ENCODE results near the gene AHCYL2. TPM values are rescaled to one million over a fixed set of nuclear protein-coding genes. Genes with fewer than 3 reads are reported as not detected.

AHCYL2 gene
- total RNA-seq, 2 experiments from 2014 or later, result 7.3 to 7.6 TPM

- DNase-seq, result no peak
- Mint-ChIP-seq H3K4me1 (ENCODE audit: low read depth) (peaks cover 3% of the 10 kb centered on the region), H3K9me3 (ENCODE audit: insufficient read depth) (no peaks in the 10 kb centered on the region), H3K36me3 (ENCODE audit: low read depth) (no peaks in the 10 kb centered on the region), H3K27me3 (ENCODE audit: low read depth) (no peaks in the 10 kb centered on the region), H3K4me3 (no peak overlapping the region), H3K27ac (no peak overlapping the region)
- ATAC-seq, result no peak
- POLR2A ChIA-PET, result no interaction called here
- CTCF ChIA-PET, result interaction anchor here (1.3 to 7.8 kb wide), 5 partner anchors 10 to 56 kb away, joined by 3 to 156 read pairs (median 31); partner anchors contain the start of gene AHCYL2
Observed at GRCh38 chr7:129273936-129274335, 49.1 kb downstream of the AHCYL2 start.

GRCh38 chr7:129277629-129278028, 52.8 kb downstream of the AHCYL2 start:
- Mint-ChIP-seq H3K36me3 (ENCODE audit: low read depth) (no peaks in the 10 kb centered on the region), H3K9me3 (ENCODE audit: insufficient read depth) (no peaks in the 10 kb centered on the region), H3K4me1 (ENCODE audit: low read depth) (peaks cover 6% of the 10 kb centered on the region), H3K27me3 (ENCODE audit: low read depth) (no peaks in the 10 kb centered on the region), H3K27ac (no peak overlapping the region), H3K4me3 (no peak overlapping the region)
- ChIA-PET POLR2A (no interaction called here), CTCF (interaction anchor here (1.5 kb wide), 1 partner anchor 13 kb away, joined by 3 read pairs; no protein-coding TSS in a partner anchor)
- ATAC-seq (no peak), DNase-seq (no peak)

GRCh38 chr7:129278688-129279087, 53.9 kb downstream of the AHCYL2 start:
- DNase-seq (no peak), ATAC-seq (no peak)
- H3K4me3 Mint-ChIP-seq, result no peak overlapping the region
- POLR2A ChIA-PET, result no interaction called here
- H3K27ac Mint-ChIP-seq, result no peak overlapping the region
- no peaks in the 10 kb centered on the region for H3K9me3 Mint-ChIP-seq (ENCODE audit: insufficient read depth)
- no peaks in the 10 kb centered on the region for H3K36me3 Mint-ChIP-seq (ENCODE audit: low read depth)
- peaks cover 6% of the 10 kb centered on the region for H3K4me1 Mint-ChIP-seq (ENCODE audit: low read depth)
- H3K27me3 Mint-ChIP-seq (ENCODE audit: low read depth), result no peaks in the 10 kb centered on the region
- CTCF ChIA-PET, result interaction anchor here (0.8 to 3.0 kb wide), 2 partner anchors 54 to 60 kb away, joined by 3 to 12 read pairs; partner anchors contain the start of gene AHCYL2

GRCh38 chr7:129279757-129280156, 54.9 kb downstream of the AHCYL2 start:
- no peak overlapping the region for H3K27ac Mint-ChIP-seq
- no peak for DNase-seq
- H3K9me3 Mint-ChIP-seq (ENCODE audit: insufficient read depth), result no peaks in the 10 kb centered on the region
- no peak for ATAC-seq
- no peak overlapping the region for H3K4me3 Mint-ChIP-seq
- CTCF ChIA-PET, result interaction anchor here (0.8 to 3.0 kb wide), 2 partner anchors 8 to 61 kb away, joined by 4 to 12 read pairs; no protein-coding TSS in a partner anchor
- POLR2A ChIA-PET, result no interaction called here
- no peaks in the 10 kb centered on the region for H3K27me3 Mint-ChIP-seq (ENCODE audit: low read depth)
- peaks cover 6% of the 10 kb centered on the region for H3K4me1 Mint-ChIP-seq (ENCODE audit: low read depth)
- H3K36me3 Mint-ChIP-seq (ENCODE audit: low read depth), result no peaks in the 10 kb centered on the region

GRCh38 chr7:129281163-129281562, 56.3 kb downstream of the AHCYL2 start:
- DNase-seq, result no peak
- Mint-ChIP-seq H3K4me1 (ENCODE audit: low read depth) (peaks cover 6% of the 10 kb centered on the region), H3K27me3 (ENCODE audit: low read depth) (no peaks in the 10 kb centered on the region), H3K27ac (no peak overlapping the region), H3K36me3 (ENCODE audit: low read depth) (no peaks in the 10 kb centered on the region), H3K4me3 (no peak overlapping the region), H3K9me3 (ENCODE audit: insufficient read depth) (no peaks in the 10 kb centered on the region)
- ChIA-PET POLR2A (no interaction called here), CTCF (interaction anchor here (3.0 kb wide), 1 partner anchor 62 kb away, joined by 12 read pairs; no protein-coding TSS in a partner anchor)
- ATAC-seq, result no peak

GRCh38 chr7:129282865-129283264, 58.0 kb downstream of the AHCYL2 start:
- CTCF ChIA-PET, result interaction anchor here (1.0 to 1.9 kb wide), 3 partner anchors 12 to 64 kb away, joined by 4 to 5 read pairs (median 4); no protein-coding TSS in a partner anchor
- H3K4me1 Mint-ChIP-seq (ENCODE audit: low read depth), result peaks cover 6% of the 10 kb centered on the region

GRCh38 chr7:129283936-129284335, 59.1 kb downstream of the AHCYL2 start:
- CTCF ChIA-PET, result interaction anchor here (1.2 to 3.5 kb wide), 5 partner anchors 12 to 66 kb away, joined by 3 to 23 read pairs (median 6); no protein-coding TSS in a partner anchor
- Mint-ChIP-seq H3K4me3 (no peak overlapping the region), H3K27me3 (ENCODE audit: low read depth) (no peaks in the 10 kb centered on the region), H3K9me3 (ENCODE audit: insufficient read depth) (no peaks in the 10 kb centered on the region), H3K36me3 (ENCODE audit: low read depth) (no peaks in the 10 kb centered on the region), H3K27ac (no peak overlapping the region), H3K4me1 (ENCODE audit: low read depth) (peaks cover 6% of the 10 kb centered on the region)
- POLR2A ChIA-PET, result no interaction called here
- DNase-seq, result no peak
- no peak for ATAC-seq

More at GRCh38 chr7:129282865-129283264, 58.0 kb downstream of the AHCYL2 start:
- H3K27me3 Mint-ChIP-seq (ENCODE audit: low read depth), result no peaks in the 10 kb centered on the region
- no peak overlapping the region for H3K27ac Mint-ChIP-seq
- no peak overlapping the region for H3K4me3 Mint-ChIP-seq
- no peak for DNase-seq
- POLR2A ChIA-PET, result interaction anchor here (0.7 kb wide), 1 partner anchor 923 kb away, joined by 3 read pairs; no protein-coding TSS in a partner anchor
- ATAC-seq, result no peak
- no peaks in the 10 kb centered on the region for H3K9me3 Mint-ChIP-seq (ENCODE audit: insufficient read depth)
- H3K36me3 Mint-ChIP-seq (ENCODE audit: low read depth), result no peaks in the 10 kb centered on the region

GRCh38 chr7:129285111-129285510, 60.3 kb downstream of the AHCYL2 start:
- Mint-ChIP-seq H3K27me3 (ENCODE audit: low read depth) (no peaks in the 10 kb centered on the region), H3K4me1 (ENCODE audit: low read depth) (no peaks in the 10 kb centered on the region), H3K27ac (no peak overlapping the region), H3K4me3 (no peak overlapping the region), H3K36me3 (ENCODE audit: low read depth) (no peaks in the 10 kb centered on the region), H3K9me3 (ENCODE audit: insufficient read depth) (no peaks in the 10 kb centered on the region)
- ChIA-PET CTCF (interaction anchor here (1.2 to 3.5 kb wide), 4 partner anchors 13 to 67 kb away, joined by 3 to 23 read pairs (median 12); no protein-coding TSS in a partner anchor), POLR2A (no interaction called here)
- no peak for DNase-seq
- no peak for ATAC-seq

GRCh38 chr7:129292861-129293260, 68.0 kb downstream of the AHCYL2 start:
- Mint-ChIP-seq H3K4me1 (ENCODE audit: low read depth) (no peaks in the 10 kb centered on the region), H3K36me3 (ENCODE audit: low read depth) (no peaks in the 10 kb centered on the region), H3K9me3 (ENCODE audit: insufficient read depth) (no peaks in the 10 kb centered on the region), H3K4me3 (no peak overlapping the region), H3K27me3 (ENCODE audit: low read depth) (no peaks in the 10 kb centered on the region), H3K27ac (no peak overlapping the region)
- DNase-seq, result no peak
- ChIA-PET CTCF (interaction anchor here (1.5 to 2.2 kb wide), 2 partner anchors 74 to 179 kb away, joined by 4 to 13 read pairs; no protein-coding TSS in a partner anchor), POLR2A (no interaction called here)
- ATAC-seq, result no peak

- ChIA-PET POLR2A (interaction anchor here (1.3 kb wide), 1 partner anchor 76 kb away, joined by 3 read pairs; no protein-coding TSS in a partner anchor), CTCF (interaction anchor here (4.2 to 5.0 kb wide), 3 partner anchors 22 to 77 kb away, joined by 29 to 76 read pairs (median 31); no protein-coding TSS in a partner anchor)
- H3K4me3 Mint-ChIP-seq, result no peak overlapping the region
- ATAC-seq (no peak), DNase-seq (no peak)
- no peaks in the 10 kb centered on the region for H3K27me3 Mint-ChIP-seq (ENCODE audit: low read depth)
- no peak overlapping the region for H3K27ac Mint-ChIP-seq
- H3K36me3 Mint-ChIP-seq (ENCODE audit: low read depth), result no peaks in the 10 kb centered on the region
- H3K9me3 Mint-ChIP-seq (ENCODE audit: insufficient read depth), result no peaks in the 10 kb centered on the region
- no peaks in the 10 kb centered on the region for H3K4me1 Mint-ChIP-seq (ENCODE audit: low read depth)
Observed at GRCh38 chr7:129295015-129295423, 70.2 kb downstream of the AHCYL2 start.

- Mint-ChIP-seq H3K9me3 (ENCODE audit: insufficient read depth) (no peaks in the 10 kb centered on the region), H3K27me3 (ENCODE audit: low read depth) (no peaks in the 10 kb centered on the region), H3K4me3 (no peak overlapping the region), H3K36me3 (ENCODE audit: low read depth) (peaks cover 2% of the 10 kb centered on the region), H3K27ac (no peak overlapping the region), H3K4me1 (ENCODE audit: low read depth) (no peaks in the 10 kb centered on the region)
- CTCF ChIA-PET, result interaction anchor here (0.7 to 5.0 kb wide), 30 partner anchors 9 to 173 kb away, joined by 3 to 76 read pairs (median 4); partner anchors contain the start of gene AHCYL2
- DNase-seq, result peak; percentile 71
- POLR2A ChIA-PET, result no interaction called here
- ATAC-seq, result no peak
Observed at GRCh38 chr7:129298268-129298893, 73.6 kb downstream of the AHCYL2 start.

- Mint-ChIP-seq H3K9me3 (ENCODE audit: insufficient read depth) (peaks cover 10% of the 10 kb centered on the region), H3K27ac (no peak overlapping the region), H3K4me1 (ENCODE audit: low read depth) (no peaks in the 10 kb centered on the region), H3K36me3 (ENCODE audit: low read depth) (peaks cover 5% of the 10 kb centered on the region), H3K27me3 (ENCODE audit: low read depth) (no peaks in the 10 kb centered on the region), H3K4me3 (no peak overlapping the region)
- no peak for DNase-seq
- ChIA-PET POLR2A (no interaction called here), CTCF (no interaction called here)
- no peak for ATAC-seq
Observed at GRCh38 chr7:129299889-129300288, 75.1 kb downstream of the AHCYL2 start.

Data from activated CD8-positive, alpha-beta T cell treated with anti-CD3 and anti-CD28 coated beads, Interleukin-2, amount 10 ng/mL, durations not matched to agents 7 days and 5 days (primary cell).